ENCODE results near the gene INPP4A. TPM values are rescaled to one million over a fixed set of nuclear protein-coding genes. Genes with fewer than 3 reads are reported as not detected.

INPP4A gene
- total RNA-seq, 1 donor from 2014 or later: 40.7 TPM

DNA sequence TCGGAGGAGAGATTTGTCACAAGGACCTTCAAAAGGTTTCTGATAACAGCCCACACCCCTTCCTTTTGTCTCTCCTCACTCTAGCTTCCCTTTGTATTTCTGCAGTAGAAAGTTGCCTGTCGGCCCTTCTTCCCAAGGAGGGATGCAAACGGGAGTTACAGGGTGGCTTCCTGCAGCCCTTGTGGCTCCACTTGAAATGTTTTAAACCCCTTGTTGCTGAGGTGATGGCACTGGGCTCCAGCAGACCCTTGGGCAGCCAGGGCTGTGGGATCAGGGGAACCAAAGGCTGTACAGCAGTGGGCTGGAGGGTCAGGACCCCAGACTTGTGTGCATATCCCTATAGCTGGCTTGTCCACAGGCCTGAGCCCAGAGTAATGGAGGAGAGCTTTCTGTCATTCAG lies 101.5 kb downstream of the INPP4A start:
- TF ChIP-seq, protein P1, sequence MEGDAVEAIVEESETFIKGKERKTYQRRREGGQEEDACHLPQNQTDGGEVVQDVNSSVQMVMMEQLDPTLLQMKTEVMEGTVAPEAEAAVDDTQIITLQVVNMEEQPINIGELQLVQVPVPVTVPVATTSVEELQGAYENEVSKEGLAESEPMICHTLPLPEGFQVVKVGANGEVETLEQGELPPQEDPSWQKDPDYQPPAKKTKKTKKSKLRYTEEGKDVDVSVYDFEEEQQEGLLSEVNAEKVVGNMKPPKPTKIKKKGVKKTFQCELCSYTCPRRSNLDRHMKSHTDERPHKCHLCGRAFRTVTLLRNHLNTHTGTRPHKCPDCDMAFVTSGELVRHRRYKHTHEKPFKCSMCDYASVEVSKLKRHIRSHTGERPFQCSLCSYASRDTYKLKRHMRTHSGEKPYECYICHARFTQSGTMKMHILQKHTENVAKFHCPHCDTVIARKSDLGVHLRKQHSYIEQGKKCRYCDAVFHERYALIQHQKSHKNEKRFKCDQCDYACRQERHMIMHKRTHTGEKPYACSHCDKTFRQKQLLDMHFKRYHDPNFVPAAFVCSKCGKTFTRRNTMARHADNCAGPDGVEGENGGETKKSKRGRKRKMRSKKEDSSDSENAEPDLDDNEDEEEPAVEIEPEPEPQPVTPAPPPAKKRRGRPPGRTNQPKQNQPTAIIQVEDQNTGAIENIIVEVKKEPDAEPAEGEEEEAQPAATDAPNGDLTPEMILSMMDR (IDR thresholded peaks at IDR 0.05; ENCODE audit: unreplicated experiment): no peak
- no peaks in the 10 kb centered on the region for H3K27me3 Mint-ChIP-seq (ENCODE audit: low read depth)
- H3K4me3 Mint-ChIP-seq: no peak overlapping the region
- H3K9me3 Mint-ChIP-seq: no peaks in the 10 kb centered on the region
- H3K4me1 Mint-ChIP-seq: peaks cover 9% of the 10 kb centered on the region
- no peak overlapping the region for H3K27ac Mint-ChIP-seq
- peaks cover 17% of the 10 kb centered on the region for H3K36me3 Mint-ChIP-seq
- DNase-seq (ENCODE audit: low spot score in 2 of 2, unreplicated experiment in 2 of 2): no peak

DNA sequence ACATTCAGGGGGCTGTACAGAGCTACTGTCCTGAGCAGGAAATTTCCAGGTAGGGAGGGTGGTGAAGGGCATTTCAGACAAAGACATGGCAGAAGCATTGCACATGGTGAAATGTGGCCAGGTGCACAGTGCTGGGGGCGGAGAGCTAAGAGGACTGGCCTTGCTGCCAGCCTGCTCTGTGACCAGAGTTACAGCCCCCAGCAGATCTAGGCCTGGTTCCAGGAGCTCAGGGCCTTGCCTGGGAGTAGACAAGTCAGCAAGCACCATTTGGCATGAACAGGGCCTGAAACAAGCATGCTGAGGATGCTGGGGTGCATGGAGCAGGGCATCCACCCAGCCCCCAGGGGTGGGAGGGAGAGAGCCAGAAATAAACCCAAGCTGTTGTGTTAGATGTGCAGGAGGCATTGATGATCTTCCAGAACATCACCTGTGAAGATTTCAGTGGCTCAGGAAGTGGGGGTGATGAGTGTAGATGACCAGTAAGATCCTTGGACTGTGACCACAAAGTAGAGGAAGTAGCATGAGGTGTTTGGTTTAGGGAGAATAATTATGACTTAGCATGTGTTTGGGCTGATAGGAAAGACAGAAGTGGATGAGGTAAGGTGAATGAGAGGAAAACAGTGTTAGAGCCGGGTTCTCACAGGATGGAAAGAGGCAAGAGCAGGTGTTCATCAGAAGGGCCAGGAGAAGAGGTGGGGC lies 102.6 kb downstream of the INPP4A start:
- Mint-ChIP-seq H3K36me3 (peaks cover 18% of the 10 kb centered on the region), H3K27ac (no peak overlapping the region), H3K9me3 (no peaks in the 10 kb centered on the region), H3K4me3 (no peak overlapping the region), H3K27me3 (ENCODE audit: low read depth) (no peaks in the 10 kb centered on the region), H3K4me1 (peaks cover 5% of the 10 kb centered on the region)
- DNase-seq (ENCODE audit: low spot score in 2 of 2, unreplicated experiment in 2 of 2): no peak
- TF ChIP-seq, protein P1 (IDR thresholded peaks at IDR 0.05; ENCODE audit: unreplicated experiment): no peak

DNA sequence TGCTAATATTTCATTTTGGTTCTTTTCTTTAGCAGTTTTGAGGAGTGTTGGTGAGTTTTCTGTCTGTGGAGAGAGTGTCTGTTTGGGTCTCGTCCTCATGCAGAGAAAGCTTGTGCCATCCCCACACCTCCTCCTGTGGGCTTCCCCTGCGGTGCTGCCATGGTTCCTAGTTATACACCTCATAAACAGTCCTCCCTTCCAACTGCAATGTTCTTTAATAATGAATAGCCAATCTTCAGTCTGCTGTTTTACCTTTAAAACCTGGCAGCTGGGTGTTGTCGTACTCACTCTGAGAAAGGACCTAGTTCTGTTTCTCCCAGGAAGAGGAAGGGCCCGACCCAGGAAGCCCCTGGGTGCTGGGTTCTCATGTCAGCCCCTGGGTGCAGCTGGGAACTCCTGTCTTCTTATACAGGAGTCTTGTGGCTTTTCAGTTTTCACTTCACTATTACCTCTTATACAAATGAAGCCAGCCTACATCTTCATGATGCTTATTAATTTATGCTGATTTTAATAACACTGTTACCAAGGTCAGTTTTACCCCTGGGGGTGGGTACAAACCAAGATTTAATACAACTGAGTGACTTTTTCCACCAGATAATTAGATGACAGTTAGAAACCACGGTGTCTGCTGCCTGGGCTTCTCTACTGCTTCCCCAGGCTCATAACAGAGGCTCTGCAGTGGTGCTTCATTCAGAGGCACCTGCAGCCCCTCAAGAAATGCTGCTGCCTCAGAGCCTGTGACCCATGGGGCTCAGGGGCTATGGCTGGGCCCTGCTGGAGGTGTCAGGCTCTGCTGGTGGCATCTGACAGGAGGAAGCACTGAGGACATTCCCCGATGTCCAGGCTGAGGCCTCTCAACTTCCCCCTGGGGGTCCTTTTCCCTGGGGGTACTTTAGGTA lies 104.5 kb downstream of the INPP4A start:
- Mint-ChIP-seq H3K9me3 (no peaks in the 10 kb centered on the region), H3K4me3 (no peak overlapping the region), H3K36me3 (peaks cover 14% of the 10 kb centered on the region), H3K27me3 (ENCODE audit: low read depth) (no peaks in the 10 kb centered on the region), H3K27ac (no peak overlapping the region), H3K4me1 (no peaks in the 10 kb centered on the region)
- no peak for DNase-seq (ENCODE audit: low spot score in 2 of 2, unreplicated experiment in 2 of 2)
- TF ChIP-seq, protein P1 (IDR thresholded peaks at IDR 0.05; ENCODE audit: unreplicated experiment): no peak

DNA sequence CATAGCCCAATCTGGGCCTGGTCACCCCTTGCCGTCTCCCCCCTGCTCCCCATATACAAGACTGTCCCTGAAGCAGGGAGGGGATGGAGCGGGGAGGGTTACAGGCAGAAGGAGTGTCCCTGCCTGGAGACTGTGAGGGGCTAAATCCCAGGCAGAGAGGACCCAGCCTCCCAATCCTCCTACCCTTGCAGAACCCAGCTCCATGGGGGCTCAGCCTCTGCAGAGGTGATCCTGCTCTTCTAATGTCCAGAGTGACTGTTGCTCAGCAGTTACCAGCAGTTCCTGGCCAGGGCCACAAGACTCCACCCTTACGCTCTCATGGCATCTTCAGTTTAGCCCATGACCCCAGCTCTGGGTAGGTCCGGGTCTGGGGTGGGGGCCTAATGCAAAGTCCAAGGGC lies 105.5 kb downstream of the INPP4A start:
- no peak for DNase-seq (ENCODE audit: low spot score in 2 of 2, unreplicated experiment in 2 of 2)
- no peaks in the 10 kb centered on the region for H3K9me3 Mint-ChIP-seq
- H3K4me3 Mint-ChIP-seq: no peak overlapping the region
- no peaks in the 10 kb centered on the region for H3K4me1 Mint-ChIP-seq
- H3K36me3 Mint-ChIP-seq: peaks cover 17% of the 10 kb centered on the region
- TF ChIP-seq, protein P1 (IDR thresholded peaks at IDR 0.05; ENCODE audit: unreplicated experiment): no peak
- H3K27me3 Mint-ChIP-seq (ENCODE audit: low read depth): no peaks in the 10 kb centered on the region
- H3K27ac Mint-ChIP-seq: no peak overlapping the region

DNA sequence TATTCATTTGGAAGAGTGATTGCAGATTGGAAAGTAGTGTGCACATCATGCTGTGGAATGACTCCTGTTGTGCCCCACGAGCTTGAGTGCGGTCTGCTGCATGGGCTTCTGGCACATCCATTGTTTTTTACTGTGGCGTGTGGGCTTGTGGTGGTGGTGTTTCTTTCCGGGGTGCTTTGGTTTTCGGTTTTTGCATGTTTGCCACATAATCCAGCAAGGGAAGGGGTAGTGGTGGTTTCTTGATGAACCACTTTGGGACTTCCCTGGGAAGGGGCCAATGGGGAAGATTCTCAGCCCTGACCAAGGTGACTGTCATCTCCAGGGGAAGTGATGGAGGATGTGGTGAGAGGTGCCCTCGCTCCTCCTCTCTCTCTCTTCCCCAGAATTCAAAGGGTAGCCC lies 106.7 kb downstream of the INPP4A start:
- no peak for DNase-seq (ENCODE audit: low spot score in 2 of 2, unreplicated experiment in 2 of 2)
- Mint-ChIP-seq H3K9me3 (no peaks in the 10 kb centered on the region), H3K36me3 (peaks cover 22% of the 10 kb centered on the region), H3K27ac (no peak overlapping the region), H3K4me3 (no peak overlapping the region), H3K27me3 (ENCODE audit: low read depth) (no peaks in the 10 kb centered on the region), H3K4me1 (no peaks in the 10 kb centered on the region)
- TF ChIP-seq, protein P1 (IDR thresholded peaks at IDR 0.05; ENCODE audit: unreplicated experiment): no peak
